K562 (cell line): Measurements from ENCODE around the gene MICU1. TPM values are rescaled to one million over a fixed set of nuclear protein-coding genes. Genes with fewer than 3 reads are reported as not detected.

Source experiments
- ATAC-seq: fragments of 200-7000 bp; cut with Tn5 transposase; 3 replicates; pipeline ENCODE4 v1.9.1; 2020; ENCODE audit warnings: moderate library complexity
- BruUV-seq: library from RNA; stranded (reverse); fragments of 400-500 nt; replicated peaks from 2 replicates; lab custom pipeline; 2021; lab: Mats Ljungman, UMichigan
- CTCF ChIA-PET: fragments of 300-600 bp; formaldehyde crosslinking; extraction: SDS; loops from one replicate; lab custom pipeline; 2021; ENCODE audit warnings: low intra/inter-chr PET ratio; lab: Yijun Ruan, JAX
- POLR2A ChIA-PET: fragments of 300-600, 350-650 bp; sonication (Branson Sonifier 250); formaldehyde crosslinking; extraction: SDS; loops from one replicate; lab custom pipeline; 2021; ENCODE audit warnings: antibody characterized with exemption, inconsistent platforms; lab: Yijun Ruan, JAX
- DNase-seq, 4 experiments: peaks; one replicate each; pipeline versions ENCODE4 v3.0.0 to v3.0.0-alpha.2; 2011 to 2018; ENCODE audit warnings: low spot score in 3 of 4, mixed read lengths in 3 of 4; ENCODE audit errors: extremely low read depth in 1 of 4
- FAIRE-seq: peaks from 2 replicates; lab custom pipeline; 2011; peaks lifted over from hg19 to GRCh38; lab: Jason Lieb, UNC
- H2AFZ ChIP-seq: 2 replicates; pipeline ENCODE4 v1.6.0; 2011; ENCODE audit warnings: low read depth, low read length, control low read depth, inconsistent platforms
- H3K27ac ChIP-seq: fragments of 200-600 bp; 3 replicates; pipeline ENCODE4 v1.8.0; 2011; ENCODE audit warnings: low read depth, mild to moderate bottlenecking, control low read depth, inconsistent platforms, low read length, moderate library complexity, mixed read lengths; ENCODE audit errors: extremely low read depth
- H3K27me3 ChIP-seq, 2 experiments: fragments of 300-600 bp in 1 of 2; 2 replicates in 1 of 2; 3 replicates in 1 of 2; pipeline versions ENCODE4 v1.6.0 to v1.8.0; 2011; ENCODE audit warnings: inconsistent platforms in 2 of 2, low read length in 2 of 2, mild to moderate bottlenecking in 1 of 2, mixed read lengths in 1 of 2, moderate library complexity in 1 of 2; ENCODE audit not compliant: control insufficient read depth in 2 of 2, insufficient read depth in 2 of 2
- H3K36me3 ChIP-seq: fragments of 300-600 bp; 3 replicates; pipeline ENCODE4 v1.8.0; 2011; ENCODE audit warnings: mild to moderate bottlenecking, low read length, inconsistent platforms; ENCODE audit not compliant: control insufficient read depth, insufficient read depth
- H3K4me1 ChIP-seq, 2 experiments: fragments of 200-600 bp in 1 of 2; replicated peaks in 1 of 2; 2 replicates in 1 of 2; 3 replicates in 1 of 2; pipeline versions ENCODE4 v1.5.1 to v1.8.0; 2011; ENCODE audit warnings: inconsistent platforms in 2 of 2, low read length in 2 of 2, mild to moderate bottlenecking in 1 of 2, mixed read lengths in 1 of 2, moderate library complexity in 1 of 2; ENCODE audit not compliant: control insufficient read depth in 2 of 2, insufficient read depth in 2 of 2
- H3K4me2 ChIP-seq: 2 replicates; pipeline ENCODE4 v1.6.1; 2011; ENCODE audit warnings: low read length, control low read depth, inconsistent platforms, mixed read lengths; ENCODE audit not compliant: insufficient read depth
- H3K4me3 ChIP-seq: fragments of 200-600 bp; sonication (generic), shearing (Covaris generic); 2 replicates; pipeline ENCODE4 v1.5.1; 2016; ENCODE audit warnings: control low read depth, inconsistent platforms
- H3K79me2 ChIP-seq: fragments of 200-600 bp; 3 replicates; pipeline ENCODE4 v1.8.0; 2011; ENCODE audit warnings: low read length, inconsistent platforms; ENCODE audit not compliant: control insufficient read depth, insufficient read depth
- H3K9ac ChIP-seq, 2 experiments: 2 replicates each; pipeline versions ENCODE4 v1.6.0 to v1.6.1; 2011; ENCODE audit warnings: low read depth in 2 of 2, low read length in 2 of 2, control low read depth in 1 of 2, inconsistent platforms in 1 of 2, mild to moderate bottlenecking in 1 of 2, mixed read lengths in 1 of 2; ENCODE audit not compliant: insufficient read depth in 1 of 2
- H3K9me1 ChIP-seq: one replicate; pipeline ENCODE4 v1.6.0; 2011; ENCODE audit warnings: inconsistent platforms, mild to moderate bottlenecking, low read length, moderate library complexity; ENCODE audit not compliant: control insufficient read depth, insufficient read depth
- H3K9me3 ChIP-seq: replicated peaks from 2 replicates; pipeline ENCODE4 v1.5.1; 2011; ENCODE audit warnings: low read depth, low read length, inconsistent platforms; ENCODE audit not compliant: control insufficient read depth, insufficient read depth
- H4K20me1 ChIP-seq: replicated peaks from 2 replicates; pipeline ENCODE4 v1.6.1; 2011; ENCODE audit warnings: low read length, inconsistent platforms, mixed read lengths; ENCODE audit not compliant: control insufficient read depth, insufficient read depth
- ATF4 ChIP-seq: fragments of 450-650 bp; formaldehyde crosslinking; IDR thresholded peaks from 2 replicates; pipeline ENCODE4 v1.4.0; 2022; ENCODE audit warnings: mild to moderate bottlenecking, moderate library complexity
- CBFA2T3 ChIP-seq: fragments of 450-650 bp; IDR thresholded peaks from 2 replicates; pipeline ENCODE4 v1.6.1; 2017
- CXXC5 ChIP-seq: fragments of 250-450 bp; sonication (Bioruptor Pico); IDR thresholded peaks from 2 replicates; pipeline ENCODE4 v1.8.0; 2022; ENCODE audit warnings: inconsistent platforms, mild to moderate bottlenecking, moderate library complexity
- LARP7 ChIP-seq: fragments of 450-650 bp; IDR thresholded peaks from 2 replicates; pipeline ENCODE4 v1.6.1; 2016
- LCOR ChIP-seq: sonication (generic); formaldehyde crosslinking; IDR thresholded peaks from 2 replicates; pipeline ENCODE4 v1.8.0; 2022; ENCODE audit warnings: mild to moderate bottlenecking, missing genetic modification reagents
- MAZ ChIP-seq, 2 experiments: fragments of 450-650 bp in 1 of 2; sonication (generic) in 1 of 2; formaldehyde crosslinking; IDR thresholded peaks in 1 of 2; conservative IDR thresholded peaks in 1 of 2; 2 replicates each; pipeline versions ENCODE4 v1.4.0 to v1.5.0; 2020; ENCODE audit warnings: mild to moderate bottlenecking in 1 of 2, missing genetic modification reagents in 1 of 2
- MTF1 ChIP-seq: fragments of 250-450 bp; sonication (Bioruptor Pico); IDR thresholded peaks from 2 replicates; pipeline ENCODE4 v1.9.0; 2021; ENCODE audit warnings: moderate library complexity, mild to moderate bottlenecking, inconsistent platforms, borderline replicate concordance
- SREBF1 ChIP-seq: fragments of 150-350 bp; IDR thresholded peaks from 2 replicates; pipeline ENCODE4 v1.6.1; 2014; ENCODE audit warnings: antibody characterized with exemption, low read depth, low read length, borderline replicate concordance
- YBX1 ChIP-seq: fragments of 450-650 bp; IDR thresholded peaks from 2 replicates; pipeline ENCODE4 v1.7.1; 2016; ENCODE audit warnings: mild to moderate bottlenecking
- ZC3H4 ChIP-seq: sonication (generic); formaldehyde crosslinking; IDR thresholded peaks from 2 replicates; pipeline ENCODE4 v1.9.0; 2021; ENCODE audit warnings: missing genetic modification reagents, borderline replicate concordance
- ZKSCAN8 ChIP-seq: fragments of 200-800 bp; sonication (Bioruptor generic); IDR thresholded peaks from 2 replicates; pipeline ENCODE4 v1.6.1; 2016; ENCODE audit warnings: missing genetic modification characterization, missing compliant biosample characterization
- ZNF197 ChIP-seq: fragments of 200-800 bp; sonication (Bioruptor generic); IDR thresholded peaks from 2 replicates; pipeline ENCODE4 v1.6.1; 2016; ENCODE audit warnings: low read depth, missing genetic modification characterization, missing compliant biosample characterization
- ZNF3 ChIP-seq: fragments of 250-450 bp; sonication (Bioruptor Pico); IDR thresholded peaks from 2 replicates; pipeline ENCODE4 v1.5.0; 2021; ENCODE audit warnings: mild to moderate bottlenecking, moderate library complexity
- WGBS: fragments of 100-300 bp; shearing (Covaris generic); methylation state at CpG from one replicate; pipeline ENCODE4 v1.1.6; 2016; ENCODE audit warnings: low coverage, mixed read lengths; ENCODE audit not compliant: insufficient coverage; ENCODE audit errors: missing lambda C conversion rate; 5-methylcytosine and 5-hydroxymethylcytosine counted together
- in situ Hi-C: fragments of 300-500 bp; cut with MboI; formaldehyde crosslinking; loops from 4 replicates; pipeline ENCODE4 v1.15.0; 2018; ENCODE audit warnings: inconsistent platforms, mixed read lengths
- intact Hi-C: fragments of 100-400 bp; cut with micrococcal nuclease; formaldehyde crosslinking; loops from 2 replicates; pipeline ENCODE4 v1.14.2; 2022
- polyA plus RNA-seq, 8 experiments: library from polyadenylated mRNA; depleted of rRNA in 4 of 8; stranded (reverse) in 5 of 8; unstranded in 3 of 8; fragments of >200 nt; fragmentation: Nextera tagmentation in 2 of 8; fragmentation: Illumina TruSeq in 1 of 8; extraction: Ambion mirVana in 2 of 8; extraction: Trizol in 1 of 8; gene quantifications; 2 replicates each; pipeline versions ENCODE4 v1.2.1 to v1.2.3, GENCODE V29; 2011 to 2014; ENCODE audit warnings: inconsistent platforms in 1 of 8, missing spikeins in 1 of 8
- total RNA-seq, 7 experiments: library from RNA; depleted of rRNA in 6 of 7; stranded (reverse); fragments of >200 nt in 6 of 7; fragmentation: Illumina TruSeq in 2 of 7; extraction: Trizol in 2 of 7; gene quantifications; 2 replicates each; pipeline versions ENCODE4 v1.2.1 to v1.2.3, GENCODE V29; 2011 to 2021; ENCODE audit warnings: low replicate concordance in 1 of 7
- TF ChIP-seq, protein P1 (sequence below): fragments of 450-650 bp; IDR thresholded peaks from 2 replicates; pipeline ENCODE4 v1.6.1; 2017; ENCODE audit warnings: antibody characterized with exemption, mild to moderate bottlenecking
- TF ChIP-seq, protein P2 (sequence below): fragments of 250-450 bp; sonication (Bioruptor Pico); IDR thresholded peaks from 2 replicates; pipeline ENCODE4 v1.6.1; 2021; ENCODE audit warnings: mild to moderate bottlenecking

MICU1 gene
- total and polyA plus RNA-seq, 9 of the 15 experiments (the other 6 are each of a cell fraction or from before 2014, with no cell fraction given): 29.3 to 76.8 (median 48.4) TPM

GRCh38 chr10:72322030-72322279 lies 303.9 kb downstream of the MICU1 start (continued):
- TF ChIP-seq LCOR (CRISPR knock-in tag) (peak; percentile 36; the same call in 1 of the 2 replicates), YBX1 (no peak), MAZ (CRISPR knock-in tag; conservative IDR thresholded peaks at IDR 0.05 in 1 of 2, IDR thresholded peaks at IDR 0.05 in 1 of 2) (0 out of 4 replicates have a peak, but pooled peaks of 1 of the 2 experiments have one; percentile 10), SREBF1 (no peak), CBFA2T3 (no peak)

- ChIA-PET POLR2A (interaction anchor here (0.6 to 9.2 kb wide), 44 partner anchors 8 to 505 kb away, joined by 3 to 267 read pairs (median 5); partner anchors contain the start of genes ANAPC16, ASCC1 and DDIT4), CTCF (interaction anchor here (0.6 kb wide), 2 partner anchors 467 to 609 kb away, joined by 3 to 4 read pairs; no protein-coding TSS in a partner anchor)
- Histone ChIP-seq H2AFZ (peak overlapping the region; percentile 61), H3K9me1 (peaks cover 8% of the 10 kb centered on the region), H3K9ac (peak overlapping the region; percentile 93 to 94), H4K20me1 (no peaks in the 10 kb centered on the region), H3K9me3 (no peaks in the 10 kb centered on the region), H3K4me1 (peaks cover 52 to 67% of the 10 kb centered on the region in 2 experiments), H3K36me3 (no peaks in the 10 kb centered on the region), H3K79me2 (no peaks in the 10 kb centered on the region), H3K4me3 (peak overlapping the region; percentile 25), H3K4me2 (peak overlapping the region; percentile 82), H3K27me3 (no peaks in the 10 kb centered on the region), H3K27ac (peak overlapping the region; percentile 97)
- peak; percentile 35 for FAIRE-seq
- BruUV-seq: TSS peak; percentile 94
- 29% methylated on average over 10 of the region's 13 CpGs for WGBS
- DNase-seq: peak in 3 of 4 experiments; percentile 72 to 81 (median 80)
- in situ Hi-C loops (loop anchor here (5.0 kb wide), 1 partner anchor 44 kb away; no protein-coding TSS in a partner anchor), intact Hi-C loops (loop anchor here (1.0 to 2.0 kb wide), 2 partner anchors 24 to 77 kb away; no protein-coding TSS in a partner anchor)
- ATAC-seq: peak; percentile 66
- TF ChIP-seq ZC3H4 (CRISPR knock-in tag) (peak; percentile 74), MTF1 (CRISPR knock-in tag) (peak; percentile 62; the same call in 1 of the 2 replicates), ZNF197 (CRISPR knock-in tag) (no peak), LARP7 (no peak), ATF4 (CRISPR knock-in tag) (peak; percentile 71; the same call in 1 of the 2 replicates), CXXC5 (CRISPR knock-in tag) (peak; percentile 33; the same call in 1 of the 2 replicates), ZKSCAN8 (0 out of 2 replicates have a peak, but pooled peaks have one; percentile 16), ZNF3 (CRISPR knock-in tag) (peak; percentile 77; the same call in 1 of the 2 replicates)
- TF ChIP-seq, protein P1, sequence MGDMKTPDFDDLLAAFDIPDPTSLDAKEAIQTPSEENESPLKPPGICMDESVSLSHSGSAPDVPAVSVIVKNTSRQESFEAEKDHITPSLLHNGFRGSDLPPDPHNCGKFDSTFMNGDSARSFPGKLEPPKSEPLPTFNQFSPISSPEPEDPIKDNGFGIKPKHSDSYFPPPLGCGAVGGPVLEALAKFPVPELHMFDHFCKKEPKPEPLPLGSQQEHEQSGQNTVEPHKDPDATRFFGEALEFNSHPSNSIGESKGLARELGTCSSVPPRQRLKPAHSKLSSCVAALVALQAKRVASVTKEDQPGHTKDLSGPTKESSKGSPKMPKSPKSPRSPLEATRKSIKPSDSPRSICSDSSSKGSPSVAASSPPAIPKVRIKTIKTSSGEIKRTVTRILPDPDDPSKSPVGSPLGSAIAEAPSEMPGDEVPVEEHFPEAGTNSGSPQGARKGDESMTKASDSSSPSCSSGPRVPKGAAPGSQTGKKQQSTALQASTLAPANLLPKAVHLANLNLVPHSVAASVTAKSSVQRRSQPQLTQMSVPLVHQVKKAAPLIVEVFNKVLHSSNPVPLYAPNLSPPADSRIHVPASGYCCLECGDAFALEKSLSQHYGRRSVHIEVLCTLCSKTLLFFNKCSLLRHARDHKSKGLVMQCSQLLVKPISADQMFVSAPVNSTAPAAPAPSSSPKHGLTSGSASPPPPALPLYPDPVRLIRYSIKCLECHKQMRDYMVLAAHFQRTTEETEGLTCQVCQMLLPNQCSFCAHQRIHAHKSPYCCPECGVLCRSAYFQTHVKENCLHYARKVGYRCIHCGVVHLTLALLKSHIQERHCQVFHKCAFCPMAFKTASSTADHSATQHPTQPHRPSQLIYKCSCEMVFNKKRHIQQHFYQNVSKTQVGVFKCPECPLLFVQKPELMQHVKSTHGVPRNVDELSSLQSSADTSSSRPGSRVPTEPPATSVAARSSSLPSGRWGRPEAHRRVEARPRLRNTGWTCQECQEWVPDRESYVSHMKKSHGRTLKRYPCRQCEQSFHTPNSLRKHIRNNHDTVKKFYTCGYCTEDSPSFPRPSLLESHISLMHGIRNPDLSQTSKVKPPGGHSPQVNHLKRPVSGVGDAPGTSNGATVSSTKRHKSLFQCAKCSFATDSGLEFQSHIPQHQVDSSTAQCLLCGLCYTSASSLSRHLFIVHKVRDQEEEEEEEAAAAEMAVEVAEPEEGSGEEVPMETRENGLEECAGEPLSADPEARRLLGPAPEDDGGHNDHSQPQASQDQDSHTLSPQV: peak; percentile 86
- TF ChIP-seq, protein P2, sequence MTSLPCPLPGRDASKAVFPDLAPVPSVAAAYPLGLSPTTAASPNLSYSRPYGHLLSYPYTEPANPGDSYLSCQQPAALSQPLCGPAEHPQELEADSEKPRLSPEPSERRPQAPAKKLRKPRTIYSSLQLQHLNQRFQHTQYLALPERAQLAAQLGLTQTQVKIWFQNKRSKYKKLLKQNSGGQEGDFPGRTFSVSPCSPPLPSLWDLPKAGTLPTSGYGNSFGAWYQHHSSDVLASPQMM (CRISPR knock-in tag): no peak
Observed at GRCh38 chr10:72321248-72322029, 304.4 kb downstream of the MICU1 start.
